Stimulated activated memory B cell treated with anti-CD40 and anti-IgM and Interleukin-4, amounts not matched to agents 10 μg/mL and 1 μg/mL and 100 μg/mL, for 72 hours (primary cell): ENCODE data around the gene PRPF40B.

Source experiments
- ATAC-seq: fragments of 150-1000 bp; cut with Tn5 transposase; 2 replicates; pipeline ENCODE4 v1.10.0; 2021
- H3K27ac Mint-ChIP-seq: one replicate; pipeline ENCODE4 v1.8.0; 2022; ENCODE audit warnings: mild to moderate bottlenecking, mixed read lengths
- H3K27me3 Mint-ChIP-seq: one replicate; pipeline ENCODE4 v1.8.0; 2022; ENCODE audit warnings: mixed read lengths
- H3K36me3 Mint-ChIP-seq: one replicate; pipeline ENCODE4 v1.8.0; 2022; ENCODE audit warnings: mixed read lengths
- H3K4me1 Mint-ChIP-seq: one replicate; pipeline ENCODE4 v1.8.0; 2022; ENCODE audit warnings: mixed read lengths
- H3K4me3 Mint-ChIP-seq: one replicate; pipeline ENCODE4 v1.8.0; 2022; ENCODE audit warnings: mild to moderate bottlenecking, moderate library complexity, mixed read lengths
- H3K9me3 Mint-ChIP-seq: one replicate; pipeline ENCODE4 v1.8.0; 2022; ENCODE audit warnings: mixed read lengths

The PRPF40B gene

GRCh38 chr12:49673446-49674317 is 50.3 kb downstream of the PRPF40B start:
- no peak for ATAC-seq
- H3K9me3 Mint-ChIP-seq = no peaks in the 10 kb centered on the region
- H3K4me3 Mint-ChIP-seq = peak overlapping the region; percentile 22
- peaks cover 90% of the 10 kb centered on the region for H3K4me1 Mint-ChIP-seq
- H3K36me3 Mint-ChIP-seq = peaks cover 8% of the 10 kb centered on the region
- no peaks in the 10 kb centered on the region for H3K27me3 Mint-ChIP-seq
- peak overlapping the region; percentile 94 for H3K27ac Mint-ChIP-seq

GRCh38 chr12:49674318-49674981 is 51.1 kb downstream of the PRPF40B start:
- no peak for ATAC-seq
- H3K27ac Mint-ChIP-seq = peak overlapping the region; percentile 94
- no peak overlapping the region for H3K4me3 Mint-ChIP-seq
- H3K27me3 Mint-ChIP-seq = no peaks in the 10 kb centered on the region
- peaks cover 89% of the 10 kb centered on the region for H3K4me1 Mint-ChIP-seq
- H3K36me3 Mint-ChIP-seq = peaks cover 8% of the 10 kb centered on the region
- H3K9me3 Mint-ChIP-seq = no peaks in the 10 kb centered on the region

DNA sequence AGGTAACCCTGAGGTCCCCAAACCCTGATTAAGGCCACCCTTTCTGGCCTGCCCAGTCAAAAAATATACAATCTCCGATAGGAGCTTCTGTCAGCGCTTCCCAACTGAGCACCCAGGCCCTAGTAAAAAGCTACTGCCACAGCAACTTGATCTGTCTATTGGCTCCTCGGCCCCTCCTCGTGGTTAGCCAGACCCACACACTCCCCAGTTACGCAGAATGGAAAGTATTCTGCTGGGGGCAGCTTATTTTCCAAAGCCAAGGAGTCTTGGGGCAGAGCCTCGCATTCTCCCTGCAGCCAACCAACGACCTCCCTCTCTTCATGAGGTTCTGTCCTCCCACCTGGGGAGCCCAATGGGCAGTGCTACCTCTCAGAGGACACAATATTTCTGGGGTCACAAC is 51.8 kb downstream of the PRPF40B start:
- no peaks in the 10 kb centered on the region for H3K27me3 Mint-ChIP-seq
- peaks cover 8% of the 10 kb centered on the region for H3K36me3 Mint-ChIP-seq
- no peak for ATAC-seq
- no peaks in the 10 kb centered on the region for H3K9me3 Mint-ChIP-seq
- peak overlapping the region; percentile 94 for H3K27ac Mint-ChIP-seq
- no peak overlapping the region for H3K4me3 Mint-ChIP-seq
- H3K4me1 Mint-ChIP-seq = peaks cover 83% of the 10 kb centered on the region

GRCh38 chr12:49678711-49679110 is 55.4 kb downstream of the PRPF40B start:
- no peaks in the 10 kb centered on the region for H3K9me3 Mint-ChIP-seq
- no peak overlapping the region for H3K4me3 Mint-ChIP-seq
- no peak overlapping the region for H3K27ac Mint-ChIP-seq
- H3K36me3 Mint-ChIP-seq = peaks cover 13% of the 10 kb centered on the region
- peaks cover 78% of the 10 kb centered on the region for H3K4me1 Mint-ChIP-seq
- H3K27me3 Mint-ChIP-seq = no peaks in the 10 kb centered on the region
- ATAC-seq = no peak

- Mint-ChIP-seq H3K27ac (no peak overlapping the region), H3K4me3 (no peak overlapping the region), H3K4me1 (peaks cover 76% of the 10 kb centered on the region), H3K9me3 (no peaks in the 10 kb centered on the region), H3K27me3 (no peaks in the 10 kb centered on the region), H3K36me3 (peaks cover 13% of the 10 kb centered on the region)
- ATAC-seq = no peak
Measured at GRCh38 chr12:49680075-49680474, 56.7 kb downstream of the PRPF40B start.

DNA sequence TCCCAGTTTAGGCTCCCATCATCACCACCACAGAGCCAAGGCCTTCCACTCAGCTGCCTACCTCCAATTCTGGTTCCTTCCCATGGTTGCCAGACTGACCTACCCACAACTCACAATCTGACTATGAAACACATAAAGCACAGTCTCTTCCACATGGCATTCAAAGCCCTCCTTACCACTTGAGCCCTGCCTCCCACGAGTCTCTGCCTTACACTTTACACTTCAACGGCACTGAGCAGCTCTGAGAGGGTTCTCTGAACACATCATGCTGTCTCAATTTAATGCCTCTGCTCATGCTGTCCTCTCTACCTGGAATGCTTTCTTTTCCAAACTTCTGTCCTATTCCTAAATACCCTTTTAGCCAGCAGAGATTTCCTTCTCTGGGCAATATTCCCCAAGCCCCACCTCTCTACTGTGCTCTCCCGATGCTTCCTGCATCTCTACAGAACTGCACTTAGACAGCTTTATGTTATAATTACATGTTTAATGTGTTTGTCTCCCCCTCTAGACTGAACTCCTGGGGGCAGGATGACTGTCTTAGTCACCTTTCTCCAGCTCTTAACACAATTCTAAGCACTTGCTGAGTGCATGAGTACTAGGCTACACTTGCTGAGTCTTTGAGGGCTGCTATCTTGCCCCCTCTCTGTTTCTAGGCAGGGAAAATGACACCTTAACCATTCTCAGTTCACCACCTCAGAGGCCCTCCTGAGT is 60.4 kb downstream of the PRPF40B start:
- H3K27ac Mint-ChIP-seq = peak overlapping the region; percentile 72
- peak; percentile 48 for ATAC-seq
- peaks cover 71% of the 10 kb centered on the region for H3K4me1 Mint-ChIP-seq
- peaks cover 21% of the 10 kb centered on the region for H3K36me3 Mint-ChIP-seq
- no peaks in the 10 kb centered on the region for H3K27me3 Mint-ChIP-seq
- peak overlapping the region; percentile 10 for H3K4me3 Mint-ChIP-seq
- H3K9me3 Mint-ChIP-seq = no peaks in the 10 kb centered on the region

- Mint-ChIP-seq H3K27ac (peak overlapping the region; percentile 72), H3K9me3 (no peaks in the 10 kb centered on the region), H3K36me3 (peaks cover 21% of the 10 kb centered on the region), H3K27me3 (no peaks in the 10 kb centered on the region), H3K4me3 (no peak overlapping the region), H3K4me1 (peaks cover 70% of the 10 kb centered on the region)
- no peak for ATAC-seq
Measured at GRCh38 chr12:49684310-49684854, 61.0 kb downstream of the PRPF40B start.

DNA sequence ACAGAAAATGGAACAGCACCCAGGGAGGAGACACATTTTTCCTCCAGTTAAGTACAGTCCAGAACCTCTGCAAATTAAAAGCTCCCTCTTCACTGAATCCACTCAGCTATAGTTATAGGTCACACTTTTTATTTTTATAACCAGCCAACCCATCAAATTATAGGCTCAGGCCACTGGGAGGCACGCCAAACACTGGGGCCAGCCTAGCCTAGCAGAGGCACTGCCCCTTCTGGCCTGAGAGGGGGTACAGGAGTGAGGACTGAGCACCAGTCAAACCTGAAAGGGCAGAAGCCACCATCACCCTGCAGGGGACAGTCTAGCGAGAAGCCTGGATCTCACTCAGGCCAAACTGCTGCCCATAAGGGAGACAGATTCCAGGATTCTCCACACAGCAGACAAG is 64.6 kb downstream of the PRPF40B start:
- Mint-ChIP-seq H3K36me3 (peaks cover 16% of the 10 kb centered on the region), H3K4me3 (no peak overlapping the region), H3K4me1 (peaks cover 70% of the 10 kb centered on the region), H3K27ac (no peak overlapping the region), H3K27me3 (no peaks in the 10 kb centered on the region), H3K9me3 (no peaks in the 10 kb centered on the region)
- no peak for ATAC-seq

DNA sequence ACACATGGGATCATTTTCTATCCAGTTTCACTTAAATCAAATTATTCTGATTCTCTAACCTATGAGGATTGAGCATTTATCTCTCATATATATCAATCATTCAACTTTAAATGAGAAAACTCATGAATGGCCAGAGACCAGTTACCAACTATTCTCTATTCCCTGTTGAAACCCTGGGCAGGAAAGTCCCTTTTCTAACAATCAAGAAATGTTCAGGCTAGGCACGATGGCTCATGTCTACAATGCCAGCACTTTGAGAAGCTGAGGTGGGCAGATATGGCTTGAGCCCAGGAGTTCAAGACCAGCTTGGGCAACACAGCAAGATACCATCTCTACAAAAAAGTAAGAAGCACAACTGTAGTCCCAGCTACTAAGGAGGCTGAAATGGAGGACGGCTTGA is 65.9 kb downstream of the PRPF40B start:
- ATAC-seq = peak; percentile 84
- no peaks in the 10 kb centered on the region for H3K27me3 Mint-ChIP-seq
- H3K4me1 Mint-ChIP-seq = peaks cover 62% of the 10 kb centered on the region
- no peaks in the 10 kb centered on the region for H3K9me3 Mint-ChIP-seq
- H3K4me3 Mint-ChIP-seq = no peak overlapping the region
- H3K27ac Mint-ChIP-seq = peak overlapping the region; percentile 33
- peaks cover 16% of the 10 kb centered on the region for H3K36me3 Mint-ChIP-seq

DNA sequence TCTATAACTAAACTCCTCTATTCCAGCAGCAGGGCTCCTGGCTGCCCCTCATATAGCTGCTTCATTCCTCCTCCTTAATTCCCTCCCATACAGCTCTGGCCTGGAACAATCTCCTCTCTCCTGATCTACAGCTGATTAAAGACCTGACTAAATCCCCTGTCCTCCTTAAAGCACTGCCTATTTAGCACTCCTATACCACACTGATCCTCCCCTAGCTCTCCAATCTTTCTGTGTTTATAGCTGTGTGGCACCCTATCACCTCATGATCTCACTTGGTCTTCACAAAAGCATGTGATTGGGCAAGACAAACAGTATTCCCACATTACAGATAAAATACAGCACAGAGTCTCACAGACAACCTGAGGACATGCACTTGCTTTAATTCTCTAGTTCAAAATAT is 66.4 kb downstream of the PRPF40B start:
- Mint-ChIP-seq H3K4me1 (peaks cover 56% of the 10 kb centered on the region), H3K36me3 (peaks cover 16% of the 10 kb centered on the region), H3K9me3 (no peaks in the 10 kb centered on the region), H3K27me3 (no peaks in the 10 kb centered on the region), H3K4me3 (no peak overlapping the region), H3K27ac (peak overlapping the region; percentile 33)
- no peak for ATAC-seq

GRCh38 chr12:49692851-49693250 is 69.5 kb downstream of the PRPF40B start:
- peaks cover 53% of the 10 kb centered on the region for H3K4me1 Mint-ChIP-seq
- H3K9me3 Mint-ChIP-seq = no peaks in the 10 kb centered on the region
- peaks cover 1% of the 10 kb centered on the region for H3K36me3 Mint-ChIP-seq
- H3K27ac Mint-ChIP-seq = no peak overlapping the region
- ATAC-seq = no peak
- H3K4me3 Mint-ChIP-seq = no peak overlapping the region
- H3K27me3 Mint-ChIP-seq = no peaks in the 10 kb centered on the region

GRCh38 chr12:49693931-49694444 is 70.6 kb downstream of the PRPF40B start:
- H3K36me3 Mint-ChIP-seq = no peaks in the 10 kb centered on the region
- ATAC-seq = no peak
- H3K4me3 Mint-ChIP-seq = no peak overlapping the region
- H3K27me3 Mint-ChIP-seq = no peaks in the 10 kb centered on the region
- H3K9me3 Mint-ChIP-seq = no peaks in the 10 kb centered on the region
- no peak overlapping the region for H3K27ac Mint-ChIP-seq
- peaks cover 54% of the 10 kb centered on the region for H3K4me1 Mint-ChIP-seq
